ENCODE data around the gene PDK1. TPM values are rescaled to one million over a fixed set of nuclear protein-coding genes. Genes with fewer than 3 reads are reported as not detected.

The PDK1 gene
- total RNA-seq, 1 experiment from 2014 or later = 18.5 TPM

GRCh38 chr2:172572981-172573380, 17.1 kb downstream of the PDK1 start:
- BruUV-seq (replicated peaks) = no TSS peak
- H2AFZ ChIP-seq = no peak overlapping the region
- TF ChIP-seq EZH2 (IDR thresholded peaks at IDR 0.05; ENCODE audit: low read depth) (no peak), CTCF (conservative IDR thresholded peaks at IDR 0.05) (no peak)
- H4K20me1 ChIP-seq (ENCODE audit: insufficient read depth) = no peaks in the 10 kb centered on the region
- no peaks in the 10 kb centered on the region for H3K9me2 ChIP-seq (ENCODE audit: insufficient read depth)
- no peak overlapping the region for H3K4me3 ChIP-seq
- DNase-seq = no peak
- no peak overlapping the region for H3K4me2 ChIP-seq
- no peak overlapping the region for H3K27ac ChIP-seq
- ChIA-PET CTCF (no interaction called here), POLR2A (ENCODE audit: unreplicated experiment) (no interaction called here)
- peaks cover 8% of the 10 kb centered on the region; the same call in 1 of the 2 replicates for H3K79me2 ChIP-seq (ENCODE audit: low read depth)
- intact Hi-C loops (cut with micrococcal nuclease; ENCODE audit: unreplicated experiment) = no loop called here
- H3F3A ChIP-seq (ENCODE audit: insufficient read depth, low read depth) = peaks cover 3% of the 10 kb centered on the region; the same call in 1 of the 2 replicates
- peaks cover 77% of the 10 kb centered on the region for H3K36me3 ChIP-seq (ENCODE audit: low read depth)
- no peaks in the 10 kb centered on the region for H3K4me1 ChIP-seq (replicated peaks; ENCODE audit: insufficient read depth)
- no peaks in the 10 kb centered on the region for H3K27me3 ChIP-seq (ENCODE audit: insufficient read depth, low read depth)
- H3K9me3 ChIP-seq (ENCODE audit: insufficient read depth, low read depth) = peaks cover 34% of the 10 kb centered on the region

- Histone ChIP-seq H3F3A (ENCODE audit: insufficient read depth, low read depth) (peaks cover 3% of the 10 kb centered on the region; the same call in 1 of the 2 replicates), H3K4me3 (no peak overlapping the region), H3K79me2 (ENCODE audit: low read depth) (peaks cover 16% of the 10 kb centered on the region; the same call in 1 of the 2 replicates), H3K27ac (no peak overlapping the region), H2AFZ (no peak overlapping the region), H3K9me2 (ENCODE audit: insufficient read depth) (no peaks in the 10 kb centered on the region), H3K4me2 (no peak overlapping the region), H4K20me1 (ENCODE audit: insufficient read depth) (no peaks in the 10 kb centered on the region), H3K9me3 (ENCODE audit: insufficient read depth, low read depth) (peaks cover 38% of the 10 kb centered on the region), H3K27me3 (ENCODE audit: insufficient read depth, low read depth) (no peaks in the 10 kb centered on the region), H3K4me1 (replicated peaks; ENCODE audit: insufficient read depth) (no peaks in the 10 kb centered on the region), H3K36me3 (ENCODE audit: low read depth) (peaks cover 80% of the 10 kb centered on the region)
- CTCF ChIA-PET = no interaction called here
- no peak for TF ChIP-seq CTCF (conservative IDR thresholded peaks at IDR 0.05)
- no peak for TF ChIP-seq EZH2 (IDR thresholded peaks at IDR 0.05; ENCODE audit: low read depth)
- no peak for DNase-seq
- POLR2A ChIA-PET (ENCODE audit: unreplicated experiment) = no interaction called here
- no TSS peak for BruUV-seq (replicated peaks)
- intact Hi-C loops (cut with micrococcal nuclease; ENCODE audit: unreplicated experiment) = no loop called here
Observed at GRCh38 chr2:172574965-172575364, 19.1 kb downstream of the PDK1 start.

GRCh38 chr2:172578054-172578453, 22.2 kb downstream of the PDK1 start:
- Histone ChIP-seq H3K27me3 (ENCODE audit: insufficient read depth, low read depth) (no peaks in the 10 kb centered on the region), H3K4me3 (no peak overlapping the region), H3K9me3 (ENCODE audit: insufficient read depth, low read depth) (peaks cover 36% of the 10 kb centered on the region), H3F3A (ENCODE audit: insufficient read depth, low read depth) (no peaks in the 10 kb centered on the region; the same call in 1 of the 2 replicates), H3K4me2 (no peak overlapping the region), H3K36me3 (ENCODE audit: low read depth) (peaks cover 83% of the 10 kb centered on the region), H3K4me1 (replicated peaks; ENCODE audit: insufficient read depth) (no peaks in the 10 kb centered on the region), H2AFZ (no peak overlapping the region), H4K20me1 (ENCODE audit: insufficient read depth) (no peaks in the 10 kb centered on the region), H3K27ac (no peak overlapping the region), H3K9me2 (ENCODE audit: insufficient read depth) (no peaks in the 10 kb centered on the region), H3K79me2 (ENCODE audit: low read depth) (peaks cover 16% of the 10 kb centered on the region; the same call in 1 of the 2 replicates)
- POLR2A ChIA-PET (ENCODE audit: unreplicated experiment) = no interaction called here
- BruUV-seq (replicated peaks) = no TSS peak
- intact Hi-C loops (cut with micrococcal nuclease; ENCODE audit: unreplicated experiment) = no loop called here
- TF ChIP-seq CTCF (conservative IDR thresholded peaks at IDR 0.05) (no peak), EZH2 (IDR thresholded peaks at IDR 0.05; ENCODE audit: low read depth) (no peak)
- CTCF ChIA-PET = interaction anchor here (0.6 kb wide), 1 partner anchor 10 kb away, joined by 6 read pairs; no protein-coding TSS in a partner anchor
- DNase-seq = no peak
